Spleen (tissue), 7 donors: Measurements from ENCODE around the gene NEBL.

ENCODE experiments used
- CTCF ChIP-seq, 11 experiments: fragments of 200-600 bp in 7 of 11; fragments of 450-650 bp in 4 of 11; sonication (generic) in 4 of 11; IDR thresholded peaks in 8 of 11; conservative IDR thresholded peaks in 3 of 11; 1 replicate in 7 of 11; 2 replicates in 4 of 11; pipeline versions ENCODE4 v1.4.0 to v1.8.0; 2016 to 2021; ENCODE audit warnings: antibody characterized with exemption in 11 of 11, inconsistent platforms in 4 of 11, mild to moderate bottlenecking in 1 of 11
- POLR2A ChIP-seq, 3 donors: fragments of 450-650 bp; IDR thresholded peaks; one replicate each; pipeline ENCODE4 v1.5.1; 2017; ENCODE audit warnings: antibody characterized with exemption in 3 of 3, mild to moderate bottlenecking in 1 of 3
- POLR2AphosphoS5 ChIP-seq, 3 donors: sonication (generic); formaldehyde crosslinking; IDR thresholded peaks; one replicate each; pipeline ENCODE4 v1.5.1; 2017; ENCODE audit warnings: antibody characterized with exemption in 3 of 3
- donor health status: DM: no; HTN: no; CAD: no; lungs with moderate emphysema.
- donor health status: DM: no; HTN: no; CAD: no.
- donor health status: DM: no; HTN: no; CAD: no.

DNA sequence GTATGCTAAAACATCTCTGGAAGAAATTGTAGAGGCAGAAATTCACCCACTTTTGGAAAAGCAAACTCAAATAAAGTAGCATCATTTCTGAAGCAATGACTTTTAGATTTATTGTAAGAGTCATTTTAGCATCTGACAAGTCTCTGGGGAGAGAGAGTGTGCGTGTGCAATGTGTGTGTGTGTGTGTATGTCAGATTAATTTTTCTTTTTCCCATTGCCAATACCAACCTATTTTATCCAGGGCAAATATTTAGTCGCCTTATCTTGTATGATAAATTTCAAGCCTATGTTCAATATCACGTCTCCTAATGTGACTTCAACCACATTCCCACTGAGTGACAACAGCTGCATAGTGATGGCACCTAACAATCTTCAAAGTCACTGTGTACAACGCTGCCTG lies 101.7 kb downstream of the NEBL start:
- TF ChIP-seq POLR2A (IDR thresholded peaks at IDR 0.05) (no peak), CTCF (IDR thresholded peaks at IDR 0.05 in 8 of 11, conservative IDR thresholded peaks at IDR 0.05 in 3 of 11) (no peak), POLR2AphosphoS5 (IDR thresholded peaks at IDR 0.05) (no peak)
